ENCODE measurements around the gene DHRS7C.

GRCh38 chr17:9818760-9819159 lies 27.4 kb upstream of the DHRS7C start:
- TF ChIP-seq POLR2A (IDR thresholded peaks at IDR 0.05): no peak
- TF ChIP-seq CTCF (IDR thresholded peaks at IDR 0.05): no peak
